Uterine smooth muscle cell (primary cell): ENCODE measurements around the gene UGDH. TPM values are rescaled to one million over a fixed set of nuclear protein-coding genes. Genes with fewer than 3 reads are reported as not detected.

ENCODE experiments used
- total RNA-seq: library from RNA; depleted of rRNA; stranded (reverse); fragments of >200 nt; gene quantifications from 2 replicates; pipeline ENCODE4 v1.2.3, GENCODE V29; 2014

Gene UGDH
- 665 and 779 TPM in 2 replicates for total RNA-seq

DNA sequence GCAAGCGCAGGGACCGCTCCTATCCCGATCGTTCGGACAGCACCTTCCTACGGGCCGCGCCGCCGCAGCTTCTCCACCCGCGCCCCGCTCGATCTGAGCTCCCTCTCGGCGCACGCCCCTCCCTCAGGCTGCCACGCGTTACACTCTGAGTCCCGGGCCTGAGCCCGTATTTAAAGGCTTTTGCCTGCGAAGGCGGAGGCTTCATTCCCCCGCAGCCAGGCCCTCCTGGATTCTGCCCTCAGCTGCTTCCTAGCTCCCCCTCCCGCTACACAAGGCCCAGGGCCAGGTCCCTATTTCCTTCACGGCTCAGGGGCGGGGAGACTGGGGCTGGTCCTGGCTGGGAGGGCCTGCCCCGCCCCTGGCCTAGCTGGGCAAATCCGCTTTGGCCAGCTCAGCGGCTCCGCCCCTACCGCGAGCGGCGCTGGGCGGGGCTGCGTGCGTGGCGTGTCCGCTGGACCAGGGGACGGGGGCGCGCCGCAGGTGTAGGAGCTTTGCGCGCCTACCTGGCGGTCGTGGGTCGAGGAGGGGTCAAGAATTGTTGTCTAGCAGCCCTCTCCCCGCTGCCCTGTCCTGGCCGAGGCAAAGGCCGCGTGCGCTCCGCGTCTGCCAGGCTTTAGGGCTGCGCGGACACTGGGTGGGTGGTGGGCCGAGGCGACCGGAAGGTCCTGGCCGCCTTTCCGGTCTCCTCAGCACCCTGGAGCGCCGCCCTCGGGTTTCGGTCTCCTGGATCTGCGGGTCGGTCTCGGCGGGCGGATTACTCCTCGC is at the start of gene UGDH:
TSS of gene UGDH (minus strand) at position 144 of the 765 bp plus-strand sequence. CDS start 5,927 bp downstream, outside the sequence.

GRCh38 chr4:39458505-39459300 is 68.5 kb downstream of the UGDH start, which contains the start of the genes LIAS and RPL9:
LIAS (plus strand) TSS chr4:39459056; CDS start chr4:39459118, 62 bp downstream.
RPL9 (minus strand) TSS chr4:39458922; CDS start chr4:39458439, 483 bp downstream.

Other genes with a start within 250 kb of the UGDH start
- gene RFC1, start 161.1 kb downstream of the UGDH start, total RNA-seq, result 63.2 and 93.0 TPM in 2 replicates
- gene KLB, start 120.5 kb downstream of the UGDH start, total RNA-seq, result not detected in 2 replicates
- 2,337 and 2,625 TPM in 2 replicates for gene RPL9, start 68.5 kb downstream of the UGDH start, total RNA-seq
- 6.4 and 8.2 TPM in 2 replicates for gene LIAS, start 68.4 kb downstream of the UGDH start, total RNA-seq
- gene SMIM14, start 111.4 kb upstream of the UGDH start, total RNA-seq, result 47.9 and 61.6 TPM in 2 replicates
- 18.2 and 19.9 TPM in 2 replicates for gene UBE2K, start 170.7 kb upstream of the UGDH start, total RNA-seq